WTC11 (cell line): ENCODE data around the gene PRKACA.

Experiments
- JUN ChIP-seq: sonication (generic); formaldehyde crosslinking; IDR thresholded peaks from 2 replicates; pipeline ENCODE4 v1.8.0; 2023; ENCODE audit warnings: mild to moderate bottlenecking, missing genetic modification reagents
- NR2C2 ChIP-seq: sonication (generic); formaldehyde crosslinking; IDR thresholded peaks from 2 replicates; pipeline ENCODE4 v1.8.0; 2022; ENCODE audit warnings: mild to moderate bottlenecking, missing genetic modification reagents
- SP1 ChIP-seq: sonication (generic); formaldehyde crosslinking; conservative IDR thresholded peaks from 2 replicates; pipeline ENCODE4 v1.8.1; 2022; ENCODE audit warnings: missing genetic modification reagents
- TF ChIP-seq, protein P1 (sequence below): sonication (generic); formaldehyde crosslinking; IDR thresholded peaks from 2 replicates; pipeline ENCODE4 v1.8.0; 2022; ENCODE audit warnings: mild to moderate bottlenecking, missing genetic modification reagents
- TF ChIP-seq, protein P2 (sequence below): fragments of 200-600 bp; IDR thresholded peaks from 2 replicates; pipeline ENCODE4 v1.8.0; 2022; ENCODE audit warnings: antibody characterized with exemption

- TF ChIP-seq, protein P1, sequence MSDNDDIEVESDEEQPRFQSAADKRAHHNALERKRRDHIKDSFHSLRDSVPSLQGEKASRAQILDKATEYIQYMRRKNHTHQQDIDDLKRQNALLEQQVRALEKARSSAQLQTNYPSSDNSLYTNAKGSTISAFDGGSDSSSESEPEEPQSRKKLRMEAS (CRISPR knock-in tag), result no peak
- TF ChIP-seq NR2C2 (CRISPR knock-in tag), result no peak
- no peak for TF ChIP-seq SP1
- TF ChIP-seq JUN (CRISPR knock-in tag), result no peak
- TF ChIP-seq, protein P2, sequence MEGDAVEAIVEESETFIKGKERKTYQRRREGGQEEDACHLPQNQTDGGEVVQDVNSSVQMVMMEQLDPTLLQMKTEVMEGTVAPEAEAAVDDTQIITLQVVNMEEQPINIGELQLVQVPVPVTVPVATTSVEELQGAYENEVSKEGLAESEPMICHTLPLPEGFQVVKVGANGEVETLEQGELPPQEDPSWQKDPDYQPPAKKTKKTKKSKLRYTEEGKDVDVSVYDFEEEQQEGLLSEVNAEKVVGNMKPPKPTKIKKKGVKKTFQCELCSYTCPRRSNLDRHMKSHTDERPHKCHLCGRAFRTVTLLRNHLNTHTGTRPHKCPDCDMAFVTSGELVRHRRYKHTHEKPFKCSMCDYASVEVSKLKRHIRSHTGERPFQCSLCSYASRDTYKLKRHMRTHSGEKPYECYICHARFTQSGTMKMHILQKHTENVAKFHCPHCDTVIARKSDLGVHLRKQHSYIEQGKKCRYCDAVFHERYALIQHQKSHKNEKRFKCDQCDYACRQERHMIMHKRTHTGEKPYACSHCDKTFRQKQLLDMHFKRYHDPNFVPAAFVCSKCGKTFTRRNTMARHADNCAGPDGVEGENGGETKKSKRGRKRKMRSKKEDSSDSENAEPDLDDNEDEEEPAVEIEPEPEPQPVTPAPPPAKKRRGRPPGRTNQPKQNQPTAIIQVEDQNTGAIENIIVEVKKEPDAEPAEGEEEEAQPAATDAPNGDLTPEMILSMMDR, result no peak
Measured at GRCh38 chr19:14156971-14157717, 39.6 kb upstream of the PRKACA start.
